ENCODE results near the gene KMT2C.

DNA sequence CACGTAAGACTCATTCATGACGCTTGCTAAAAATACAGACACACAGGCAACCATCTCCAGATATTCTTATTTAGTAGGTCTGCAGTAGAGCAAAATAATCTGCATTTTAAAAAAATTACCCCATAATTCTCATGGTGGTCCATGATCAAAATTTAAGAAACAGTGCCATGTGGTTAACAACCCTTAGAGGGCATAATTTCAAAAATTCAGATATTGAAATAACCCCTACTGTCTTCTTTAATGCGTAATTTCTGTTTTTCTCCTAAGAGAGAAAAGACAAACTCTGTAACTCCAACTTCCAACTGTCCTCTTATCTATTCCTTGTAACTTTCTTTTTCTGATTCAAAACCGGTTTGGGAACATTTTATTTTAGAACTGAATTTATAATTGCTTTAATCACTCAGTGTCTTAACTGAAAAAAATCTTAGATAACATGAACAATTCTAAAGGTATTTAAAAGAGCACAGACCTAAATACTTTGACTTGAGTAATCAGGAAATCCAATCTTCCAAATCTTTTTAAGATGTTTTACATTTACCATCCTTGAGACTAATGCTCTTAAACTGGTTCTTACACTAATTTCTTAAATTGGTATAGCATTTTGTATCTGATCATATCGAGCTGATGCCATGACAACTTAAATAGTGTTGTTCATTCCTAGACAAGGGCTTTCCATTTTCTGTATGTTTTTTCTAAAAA lies 262.3 kb downstream of the KMT2C start:
- TF ChIP-seq, protein P1, sequence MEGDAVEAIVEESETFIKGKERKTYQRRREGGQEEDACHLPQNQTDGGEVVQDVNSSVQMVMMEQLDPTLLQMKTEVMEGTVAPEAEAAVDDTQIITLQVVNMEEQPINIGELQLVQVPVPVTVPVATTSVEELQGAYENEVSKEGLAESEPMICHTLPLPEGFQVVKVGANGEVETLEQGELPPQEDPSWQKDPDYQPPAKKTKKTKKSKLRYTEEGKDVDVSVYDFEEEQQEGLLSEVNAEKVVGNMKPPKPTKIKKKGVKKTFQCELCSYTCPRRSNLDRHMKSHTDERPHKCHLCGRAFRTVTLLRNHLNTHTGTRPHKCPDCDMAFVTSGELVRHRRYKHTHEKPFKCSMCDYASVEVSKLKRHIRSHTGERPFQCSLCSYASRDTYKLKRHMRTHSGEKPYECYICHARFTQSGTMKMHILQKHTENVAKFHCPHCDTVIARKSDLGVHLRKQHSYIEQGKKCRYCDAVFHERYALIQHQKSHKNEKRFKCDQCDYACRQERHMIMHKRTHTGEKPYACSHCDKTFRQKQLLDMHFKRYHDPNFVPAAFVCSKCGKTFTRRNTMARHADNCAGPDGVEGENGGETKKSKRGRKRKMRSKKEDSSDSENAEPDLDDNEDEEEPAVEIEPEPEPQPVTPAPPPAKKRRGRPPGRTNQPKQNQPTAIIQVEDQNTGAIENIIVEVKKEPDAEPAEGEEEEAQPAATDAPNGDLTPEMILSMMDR (IDR thresholded peaks at IDR 0.05 in 4 of 5, conservative IDR thresholded peaks at IDR 0.05 in 1 of 5) = no peak
- no peak for TF ChIP-seq POLR2A (IDR thresholded peaks at IDR 0.05)

Data from gastrocnemius medialis (tissue), 4 donors.